PC-3 (cell line): ENCODE results near the gene WBP2NL.

Source experiments
- EZH2 ChIP-seq: fragments of 300-600 bp; sonication (generic); IDR thresholded peaks from one replicate; pipeline ENCODE4 v1.6.1; 2017; ENCODE audit warnings: antibody characterized with exemption, mild to moderate bottlenecking, low read length; ENCODE audit not compliant: unreplicated experiment
- EZH2phosphoT487 ChIP-seq: fragments of 300-600 bp; sonication (generic); IDR thresholded peaks from 2 replicates; pipeline ENCODE4 v1.6.1; 2018; ENCODE audit warnings: mild to moderate bottlenecking, antibody characterized with exemption, low read length, borderline replicate concordance
- TF ChIP-seq, protein P1 (sequence below): fragments of 300-600 bp; sonication (generic); conservative IDR thresholded peaks from 2 replicates; pipeline ENCODE4 v1.5.1; 2017; ENCODE audit warnings: antibody characterized with exemption, low read depth, mild to moderate bottlenecking, low read length

GRCh38 chr22:41964112-41964491, 34.5 kb upstream of the WBP2NL start:
- TF ChIP-seq, protein P1, sequence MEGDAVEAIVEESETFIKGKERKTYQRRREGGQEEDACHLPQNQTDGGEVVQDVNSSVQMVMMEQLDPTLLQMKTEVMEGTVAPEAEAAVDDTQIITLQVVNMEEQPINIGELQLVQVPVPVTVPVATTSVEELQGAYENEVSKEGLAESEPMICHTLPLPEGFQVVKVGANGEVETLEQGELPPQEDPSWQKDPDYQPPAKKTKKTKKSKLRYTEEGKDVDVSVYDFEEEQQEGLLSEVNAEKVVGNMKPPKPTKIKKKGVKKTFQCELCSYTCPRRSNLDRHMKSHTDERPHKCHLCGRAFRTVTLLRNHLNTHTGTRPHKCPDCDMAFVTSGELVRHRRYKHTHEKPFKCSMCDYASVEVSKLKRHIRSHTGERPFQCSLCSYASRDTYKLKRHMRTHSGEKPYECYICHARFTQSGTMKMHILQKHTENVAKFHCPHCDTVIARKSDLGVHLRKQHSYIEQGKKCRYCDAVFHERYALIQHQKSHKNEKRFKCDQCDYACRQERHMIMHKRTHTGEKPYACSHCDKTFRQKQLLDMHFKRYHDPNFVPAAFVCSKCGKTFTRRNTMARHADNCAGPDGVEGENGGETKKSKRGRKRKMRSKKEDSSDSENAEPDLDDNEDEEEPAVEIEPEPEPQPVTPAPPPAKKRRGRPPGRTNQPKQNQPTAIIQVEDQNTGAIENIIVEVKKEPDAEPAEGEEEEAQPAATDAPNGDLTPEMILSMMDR = no peak
- TF ChIP-seq EZH2 (no peak), EZH2phosphoT487 (no peak)
